ENCODE measurements around the gene SDHA.

- TF ChIP-seq EP300 (IDR thresholded peaks at IDR 0.05) (no peak), CTCF (IDR thresholded peaks at IDR 0.05) (no peak), POLR2A (IDR thresholded peaks at IDR 0.05; ENCODE audit: low read depth) (no peak)
Measured at GRCh38 chr5:176296-176823, 41.8 kb upstream of the SDHA start.

All from esophagus muscularis mucosa (tissue), 4 donors.